HG03135 (cell line): ENCODE results near the gene WASHC2C.
A peak's percentile ranks its signal among the peaks of the same experiment; 100 is the strongest.
"Not testable (repeated sequence)": the region's sequence is repeated elsewhere in the genome, so short reads cannot be mapped to it uniquely, and the experiment has no call there.

ENCODE experiments used
- ATAC-seq: cut with Tn5 transposase; IDR thresholded peaks from one replicate; pipeline ENCODE4 v1.9.1; 2021; ENCODE audit warnings: mild to moderate bottlenecking, moderate library complexity; ENCODE audit not compliant: unreplicated experiment

Gene WASHC2C

GRCh38 chr10:45726703-45727420, at the start of gene WASHC2C:
WASHC2C (plus strand) TSS chr10:45727266; CDS start chr10:45727318, 52 bp downstream.
- peak; percentile 88 for ATAC-seq

DNA sequence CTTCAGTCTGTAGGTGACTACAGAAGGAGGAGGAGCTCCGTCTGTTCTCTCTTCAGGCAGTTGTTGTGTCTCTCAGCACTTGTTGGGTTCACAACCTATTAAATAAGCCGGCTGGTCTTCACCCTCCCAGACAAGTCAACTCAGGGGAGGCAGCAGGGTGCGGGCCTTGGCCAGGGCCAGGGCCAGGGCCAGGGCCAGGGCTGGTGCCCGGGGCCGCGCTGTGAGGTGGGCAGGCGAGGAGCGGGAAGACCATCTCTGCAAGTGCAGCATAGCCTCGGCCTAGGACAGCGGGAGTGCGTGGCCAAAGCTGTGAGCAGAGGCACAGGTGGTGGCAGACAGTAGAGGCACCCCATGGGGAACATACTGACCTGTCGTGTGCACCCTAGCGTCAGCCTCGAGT, 48.6 kb upstream of the WASHC2C start:
- not testable (repeated sequence) for ATAC-seq

DNA sequence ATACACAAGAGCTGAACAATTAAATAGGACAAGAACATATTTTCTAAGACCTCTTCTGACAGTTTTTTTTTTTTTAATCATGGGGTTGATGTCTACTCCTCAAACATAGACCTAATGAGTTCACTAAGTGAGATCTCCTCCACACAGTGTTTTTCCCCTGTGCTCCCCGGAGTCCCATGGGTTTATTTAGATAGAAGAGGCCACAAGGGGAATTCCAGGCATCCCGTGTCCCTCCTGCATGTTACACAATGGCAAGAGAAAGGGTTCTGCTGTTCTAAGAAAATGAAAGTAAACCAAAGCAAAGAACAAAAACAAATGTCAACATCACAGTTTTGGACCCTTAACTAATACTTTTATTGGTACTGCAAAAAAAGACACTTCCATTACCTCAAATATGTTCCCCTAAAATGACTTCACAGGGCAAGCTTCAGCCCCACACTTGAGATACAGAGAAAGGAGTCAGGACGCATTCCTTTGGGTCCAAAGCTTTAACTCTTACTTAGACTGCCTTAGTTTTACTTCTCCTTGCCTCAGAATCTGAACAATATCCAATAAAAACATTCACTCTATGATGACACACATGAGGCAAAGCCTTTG, 16.8 kb upstream of the WASHC2C start:
- ATAC-seq = peak; percentile 79

DNA sequence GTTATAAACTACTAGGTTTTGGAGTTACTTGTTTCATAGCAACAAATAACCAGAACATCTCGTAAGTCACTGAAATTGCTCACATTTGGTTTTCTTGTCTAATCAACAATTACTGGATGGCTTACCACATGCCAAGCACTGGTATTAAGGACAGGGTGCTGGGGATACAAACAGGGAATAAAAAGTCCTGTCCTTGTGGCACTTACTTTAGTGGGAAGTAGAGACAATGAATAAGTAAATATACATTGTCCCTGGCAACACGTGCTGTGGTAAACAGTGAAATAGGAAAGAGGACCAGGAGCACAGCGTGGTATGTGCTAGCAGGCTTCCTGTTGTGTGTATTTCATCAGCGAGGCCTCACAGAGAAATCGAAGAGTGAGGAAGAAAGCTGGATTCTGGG, 15.8 kb upstream of the WASHC2C start:
- not testable (repeated sequence) for ATAC-seq

DNA sequence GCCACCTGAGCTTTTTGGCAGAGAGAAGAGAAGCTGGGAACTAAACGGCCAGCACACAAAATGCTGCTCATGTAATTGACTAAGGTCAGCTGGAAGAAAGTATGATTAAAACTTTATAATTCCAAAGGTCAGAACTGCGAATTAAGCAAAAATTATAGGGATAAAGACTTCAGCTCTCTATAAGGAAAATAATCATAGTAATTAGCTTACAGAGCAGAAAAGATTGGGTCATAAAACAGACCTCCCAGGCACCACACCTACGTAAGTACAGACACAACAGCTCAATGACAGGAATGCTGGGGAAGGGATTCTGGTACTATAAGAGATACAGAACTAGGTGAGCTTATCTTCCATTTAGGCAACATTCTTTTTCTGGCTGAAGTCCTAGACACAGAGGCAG, 10.0 kb upstream of the WASHC2C start:
- ATAC-seq = not testable (repeated sequence)

DNA sequence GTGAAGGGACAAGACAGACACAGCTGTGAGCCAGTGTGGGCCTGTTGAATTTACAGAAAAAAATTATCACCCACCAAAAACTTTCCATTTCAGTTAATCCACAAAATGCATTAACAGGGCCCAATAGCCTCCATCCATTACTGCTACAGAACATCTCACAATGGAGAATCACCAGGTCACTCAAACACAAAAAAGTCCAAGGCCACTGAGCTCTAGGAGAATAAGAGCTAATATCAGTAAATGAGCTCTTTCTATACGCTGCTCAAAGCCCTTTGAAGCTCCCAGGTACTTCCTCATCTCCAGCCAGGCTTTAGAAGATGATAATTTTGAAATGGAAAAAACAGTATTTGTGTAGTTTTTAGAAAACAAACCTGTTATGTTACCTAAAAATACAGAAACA, 9.4 kb upstream of the WASHC2C start:
- ATAC-seq = not testable (repeated sequence)

DNA sequence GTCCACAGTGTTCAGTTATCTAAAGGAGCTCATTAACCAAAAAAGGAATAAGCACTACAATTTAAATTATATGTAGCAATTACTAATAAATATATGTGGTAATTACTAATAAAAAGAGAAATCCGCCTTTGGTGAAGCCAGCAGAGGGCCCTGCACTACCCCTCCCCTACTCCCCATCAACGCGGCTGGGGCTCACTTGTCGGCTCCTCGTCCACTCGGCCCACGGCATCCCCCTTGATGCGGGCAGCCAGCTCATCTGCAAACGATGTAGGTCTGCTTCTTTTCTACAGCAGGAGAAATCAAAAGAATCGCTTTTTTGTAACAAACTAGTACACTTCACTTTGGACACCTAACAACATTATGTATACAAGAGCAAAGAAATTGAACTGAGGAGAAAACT, 5.6 kb upstream of the WASHC2C start:
- not testable (repeated sequence) for ATAC-seq

DNA sequence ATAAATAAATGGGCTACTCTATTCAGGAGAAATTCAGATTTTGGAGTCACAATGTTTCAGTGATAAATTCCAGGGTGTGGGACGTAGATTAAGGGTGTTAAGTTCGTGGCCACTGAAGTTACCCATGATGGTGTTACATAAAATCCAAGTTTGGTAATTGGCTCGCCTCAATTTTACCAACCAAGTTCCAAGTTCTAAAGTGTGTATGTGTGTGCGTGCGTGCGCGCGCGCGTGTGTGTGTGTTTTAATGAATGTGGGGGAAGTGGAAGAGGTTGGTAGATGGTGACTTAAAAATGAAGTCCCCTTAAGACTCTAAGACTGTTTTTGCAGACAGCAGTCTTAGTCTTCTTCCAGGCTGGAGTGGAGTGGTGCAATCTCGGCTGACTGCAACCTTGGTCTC, 3.2 kb upstream of the WASHC2C start:
- ATAC-seq = not testable (repeated sequence)

DNA sequence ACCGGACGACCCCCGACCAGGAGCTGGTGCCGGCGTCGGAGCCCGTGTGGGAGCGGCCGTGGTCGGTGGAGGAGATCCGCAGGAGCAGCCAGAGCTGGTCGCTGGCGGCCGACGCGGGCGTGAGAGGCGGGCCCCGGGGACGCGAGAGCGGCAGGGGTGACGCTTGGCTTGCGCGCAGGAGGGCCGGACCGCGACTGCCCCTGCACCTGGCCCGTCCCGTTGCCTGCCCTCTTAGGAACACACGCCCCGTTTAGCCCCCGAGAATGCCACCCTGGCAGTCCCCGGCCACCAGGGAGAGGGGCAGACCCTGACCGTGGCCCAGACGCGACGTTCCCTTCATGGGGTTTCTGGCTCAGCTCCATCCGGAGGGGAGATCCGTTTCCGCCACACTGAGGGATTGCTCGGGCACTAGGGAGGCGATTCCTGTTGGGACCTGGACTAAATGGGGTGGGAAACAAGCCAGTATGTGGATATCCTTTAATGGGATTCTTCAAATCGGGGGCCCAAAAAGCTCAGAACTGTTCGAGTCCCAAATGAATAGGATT, 427 bp downstream of the WASHC2C start:
- ATAC-seq = peak; percentile 52

GRCh38 chr10:45734449-45734848, 7.4 kb downstream of the WASHC2C start:
- ATAC-seq = not testable (repeated sequence)

DNA sequence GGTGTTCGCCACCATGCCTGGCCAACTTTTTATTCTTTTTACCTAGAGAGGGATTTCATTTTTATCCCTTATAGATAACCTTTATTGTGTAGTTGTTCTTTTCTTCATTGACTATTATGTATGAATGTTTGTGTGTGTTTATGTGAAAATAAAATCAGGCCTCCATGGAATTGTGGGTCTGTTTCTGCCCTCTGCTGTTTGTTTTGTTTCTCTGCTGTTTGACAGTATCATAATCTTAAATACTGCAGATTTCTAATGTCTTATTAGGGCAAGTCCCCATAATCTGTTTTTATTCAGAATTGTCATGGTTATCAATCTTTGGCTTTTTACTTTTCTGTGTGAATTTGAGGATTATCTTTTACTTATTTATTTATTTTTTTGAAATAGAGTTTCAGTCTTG, 7.8 kb downstream of the WASHC2C start:
- not testable (repeated sequence) for ATAC-seq

GRCh38 chr10:45741559-45741958, 14.5 kb downstream of the WASHC2C start:
- not testable (repeated sequence) for ATAC-seq

DNA sequence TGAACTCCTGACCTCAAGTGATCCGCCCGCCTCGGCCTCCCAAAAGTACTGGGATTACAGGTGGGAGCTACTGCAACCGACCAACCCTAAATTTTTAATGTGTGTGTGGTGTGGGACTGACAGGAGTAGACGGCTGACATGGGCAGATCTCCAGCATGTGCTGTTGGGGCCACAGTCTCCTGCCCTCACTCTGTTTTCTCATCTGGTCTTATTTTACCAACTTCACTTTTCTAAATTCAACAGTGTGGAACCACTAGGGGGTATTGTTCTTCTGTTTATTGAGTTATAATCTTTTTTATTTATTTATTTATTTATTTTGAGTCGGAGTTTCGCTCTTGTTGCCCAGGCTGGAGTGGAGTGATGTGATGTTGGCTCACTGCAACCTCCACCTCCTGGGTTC, 14.9 kb downstream of the WASHC2C start:
- not testable (repeated sequence) for ATAC-seq

- ATAC-seq = not testable (repeated sequence)
Measured at GRCh38 chr10:45751141-45751540, 24.1 kb downstream of the WASHC2C start.

DNA sequence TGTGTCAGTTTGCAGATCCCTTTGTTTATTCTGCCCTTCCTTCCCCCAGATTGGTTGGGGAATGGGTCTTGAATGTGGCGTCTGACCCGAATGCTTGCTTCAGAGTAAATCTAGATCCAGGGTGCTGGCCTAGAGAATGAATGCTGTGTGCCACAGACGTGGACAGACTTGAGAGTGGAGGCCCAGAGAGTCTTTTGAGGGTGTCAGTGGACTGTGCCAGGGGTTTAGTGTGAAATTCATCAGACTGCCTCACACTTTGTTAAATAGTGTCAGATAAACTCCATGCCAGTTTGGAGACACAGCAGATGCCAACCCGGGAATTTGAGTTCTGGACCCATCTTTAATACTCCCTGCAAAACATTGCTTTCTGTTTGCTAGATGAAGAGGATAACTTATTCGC, 25.1 kb downstream of the WASHC2C start:
- not testable (repeated sequence) for ATAC-seq

GRCh38 chr10:45753979-45754495, 27.0 kb downstream of the WASHC2C start:
- ATAC-seq = not testable (repeated sequence)

- not testable (repeated sequence) for ATAC-seq
Measured at GRCh38 chr10:45755083-45755482, 28.0 kb downstream of the WASHC2C start.

DNA sequence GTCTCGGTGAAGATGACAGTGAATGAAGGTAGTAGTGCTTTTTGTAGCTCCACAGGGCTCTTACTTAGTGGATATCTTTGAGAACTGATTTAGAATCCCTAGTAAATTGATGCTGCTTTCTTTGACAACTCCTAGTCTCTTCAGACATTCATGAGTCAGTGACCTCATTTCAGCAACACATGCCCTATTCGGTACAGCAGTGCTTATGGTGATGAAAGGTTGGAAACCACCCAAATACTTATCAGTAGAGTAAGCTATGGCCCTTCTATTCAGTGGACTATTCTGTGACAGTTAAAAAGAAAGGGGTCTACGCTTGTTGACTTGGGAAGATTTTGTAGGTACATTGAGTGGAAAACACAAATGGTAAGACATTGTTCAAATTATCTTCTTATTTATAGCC, 29.0 kb downstream of the WASHC2C start:
- ATAC-seq = not testable (repeated sequence)

GRCh38 chr10:45757661-45758396, 30.8 kb downstream of the WASHC2C start:
- ATAC-seq = not testable (repeated sequence)

DNA sequence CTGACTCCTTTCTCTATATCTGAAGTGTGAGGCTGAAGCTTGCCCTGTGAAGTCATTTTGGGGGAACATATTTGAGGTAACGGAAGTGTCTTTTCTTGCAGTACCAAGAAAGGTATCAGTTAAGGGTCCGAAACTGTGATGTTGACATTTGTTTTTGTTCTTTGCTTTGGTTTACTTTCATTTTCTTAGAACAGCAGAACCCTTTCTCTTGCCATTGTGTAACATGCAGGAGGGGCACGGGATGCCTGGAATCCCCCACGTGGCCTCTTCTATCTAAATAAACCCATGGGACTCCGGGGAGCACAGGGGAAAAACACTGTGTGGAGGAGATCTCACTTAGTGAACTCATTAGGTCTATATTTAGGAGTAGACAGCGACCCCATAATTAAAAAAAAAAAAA, 34.6 kb downstream of the WASHC2C start:
- ATAC-seq = not testable (repeated sequence)

- not testable (repeated sequence) for ATAC-seq
Measured at GRCh38 chr10:45763037-45763436, 36.0 kb downstream of the WASHC2C start.
